ENCODE data around the gene RETSAT. TPM values are rescaled to one million over a fixed set of nuclear protein-coding genes. Genes with fewer than 3 reads are reported as not detected.

RETSAT gene
- total RNA-seq (2021) (52.1 and 57.8 TPM in 2 replicates), Bru-seq, nascent RNA (percentile 70 among the genes with signal in this experiment), BruChase-seq, experiment 1, labeled RNA remaining after a 2-hour chase (percentile 75 among the genes with signal in this experiment), BruChase-seq, experiment 2, labeled RNA remaining after a 6-hour chase (percentile 83 among the genes with signal in this experiment)
- long read RNA-seq, partial matches to known transcripts, result 4 of 15 reads
- long read RNA-seq, other reads (novel, unspliced or antisense), result 8 of 15 reads

DNA sequence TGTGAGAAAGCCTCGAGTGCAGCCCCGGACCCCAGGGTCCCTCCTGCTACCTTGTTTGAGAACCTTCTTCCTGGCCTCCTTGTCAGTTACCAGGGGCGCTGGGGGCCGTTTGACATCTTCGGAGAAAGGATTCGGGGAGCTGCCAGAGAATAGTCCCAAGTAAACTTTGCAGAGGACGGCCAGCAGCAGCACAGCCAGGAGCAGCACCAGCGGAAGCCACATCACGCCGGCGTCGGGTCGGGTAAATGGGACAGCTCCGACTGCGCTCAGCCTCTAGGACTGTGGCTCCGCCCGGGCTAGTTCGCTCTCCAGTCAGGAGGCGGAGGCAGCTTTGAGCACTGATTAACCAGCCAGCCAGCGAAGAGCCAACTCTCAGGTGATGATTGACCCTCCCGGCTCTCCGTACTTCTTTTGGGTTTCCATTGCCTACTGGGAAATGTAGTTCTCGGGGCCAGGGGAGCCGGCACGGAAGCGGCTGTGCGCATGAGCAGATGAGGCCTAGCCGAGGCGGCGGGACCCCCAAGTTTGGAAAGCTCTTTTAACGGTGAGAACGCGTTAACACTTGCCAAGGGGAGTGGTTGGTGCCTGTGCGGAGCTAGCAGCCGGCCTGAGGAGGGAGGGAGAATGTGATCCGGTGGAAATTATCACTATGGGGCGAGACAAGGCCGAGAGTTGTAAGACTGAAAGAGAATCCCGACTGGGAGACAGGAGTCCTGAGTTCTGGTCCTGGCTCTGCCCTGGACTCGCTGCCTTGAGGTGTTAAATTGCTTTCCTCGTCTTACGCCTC, at the start of gene RETSAT, which contains the start of gene ELMOD3:
Gene RETSAT (minus strand): TSS at position 243 of the 787 bp plus-strand sequence. CDS start 21 bp downstream, at position 222.
Gene ELMOD3 (plus strand): TSS at position 484 of the 787 bp plus-strand sequence. CDS start 2,430 bp downstream, outside the sequence.
- no peaks in the 10 kb centered on the region for H3K27me3 ChIP-seq (ENCODE audit: insufficient read depth, low read depth)
- H3F3A ChIP-seq (ENCODE audit: insufficient read depth, low read depth), result no peaks in the 10 kb centered on the region
- TF ChIP-seq CTCF (conservative IDR thresholded peaks at IDR 0.05) (no peak), EZH2 (IDR thresholded peaks at IDR 0.05; ENCODE audit: low read depth) (no peak)
- peak within 1 kb of the TSS; percentile 93 for H3K4me2 ChIP-seq
- ChIA-PET CTCF (interaction anchor here (0.6 to 1.2 kb wide), 4 partner anchors 26 to 197 kb away, joined by 3 to 6 read pairs (median 3); partner anchors contain the start of gene TGOLN2), POLR2A (ENCODE audit: unreplicated experiment) (interaction anchor here (0.5 to 1.0 kb wide), 8 partner anchors 8 to 452 kb away, joined by 3 to 21 read pairs (median 3); partner anchors contain the start of gene C2orf68)
- H3K4me3 ChIP-seq, result peak within 1 kb of the TSS; percentile 87
- H3K9me2 ChIP-seq (ENCODE audit: insufficient read depth), result no peaks in the 10 kb centered on the region
- H2AFZ ChIP-seq, result peak within 1 kb of the TSS; percentile 90
- intact Hi-C loops (cut with micrococcal nuclease; ENCODE audit: unreplicated experiment), result loop anchor here (2.0 to 5.0 kb wide), 3 partner anchors 26 to 447 kb away; partner anchors contain the start of genes CAPG and TMSB10
- DNase-seq, result peak; percentile 96
- H3K79me2 ChIP-seq (ENCODE audit: low read depth), result peaks cover 44% of the 10 kb centered on the region
- peaks cover 16% of the 10 kb centered on the region for H3K4me1 ChIP-seq (replicated peaks; ENCODE audit: insufficient read depth)
- 0 out of 2 replicates have a peak, but pooled peaks cover 6% of the 10 kb centered on the region for H4K20me1 ChIP-seq (ENCODE audit: insufficient read depth)
- H3K27ac ChIP-seq, result peak within 1 kb of the TSS; percentile 62
- no peaks in the 10 kb centered on the region; the same call in 1 of the 2 replicates for H3K9me3 ChIP-seq (ENCODE audit: insufficient read depth, low read depth)
- no TSS peak for BruUV-seq (replicated peaks)
- H3K36me3 ChIP-seq (ENCODE audit: low read depth), result peaks cover 8% of the 10 kb centered on the region; the same call in 1 of the 2 replicates

GRCh38 chr2:85401844-85402243, 47.5 kb upstream of the RETSAT start:
- H3K9me2 ChIP-seq (ENCODE audit: insufficient read depth), result no peaks in the 10 kb centered on the region
- peaks cover under 1% of the 10 kb centered on the region; the same call in 1 of the 2 replicates for H4K20me1 ChIP-seq (ENCODE audit: insufficient read depth)
- no peaks in the 10 kb centered on the region for H3K36me3 ChIP-seq (ENCODE audit: low read depth)
- H3K4me2 ChIP-seq, result no peak overlapping the region
- POLR2A ChIA-PET (ENCODE audit: unreplicated experiment), result no interaction called here
- BruUV-seq (replicated peaks), result no TSS peak
- H3F3A ChIP-seq (ENCODE audit: insufficient read depth, low read depth), result peaks cover 14% of the 10 kb centered on the region
- no peaks in the 10 kb centered on the region for H3K27me3 ChIP-seq (ENCODE audit: insufficient read depth, low read depth)
- H3K27ac ChIP-seq, result no peak overlapping the region
- no peak overlapping the region for H2AFZ ChIP-seq
- DNase-seq, result no peak
- no peak overlapping the region for H3K4me3 ChIP-seq
- peaks cover 17% of the 10 kb centered on the region for H3K79me2 ChIP-seq (ENCODE audit: low read depth)
- H3K4me1 ChIP-seq (replicated peaks; ENCODE audit: insufficient read depth), result peaks cover 15% of the 10 kb centered on the region
- CTCF ChIA-PET, result no interaction called here
- TF ChIP-seq CTCF (conservative IDR thresholded peaks at IDR 0.05) (no peak), EZH2 (IDR thresholded peaks at IDR 0.05; ENCODE audit: low read depth) (no peak)
- intact Hi-C loops (cut with micrococcal nuclease; ENCODE audit: unreplicated experiment), result no loop called here
- no peaks in the 10 kb centered on the region; the same call in 1 of the 2 replicates for H3K9me3 ChIP-seq (ENCODE audit: insufficient read depth, low read depth)

DNA sequence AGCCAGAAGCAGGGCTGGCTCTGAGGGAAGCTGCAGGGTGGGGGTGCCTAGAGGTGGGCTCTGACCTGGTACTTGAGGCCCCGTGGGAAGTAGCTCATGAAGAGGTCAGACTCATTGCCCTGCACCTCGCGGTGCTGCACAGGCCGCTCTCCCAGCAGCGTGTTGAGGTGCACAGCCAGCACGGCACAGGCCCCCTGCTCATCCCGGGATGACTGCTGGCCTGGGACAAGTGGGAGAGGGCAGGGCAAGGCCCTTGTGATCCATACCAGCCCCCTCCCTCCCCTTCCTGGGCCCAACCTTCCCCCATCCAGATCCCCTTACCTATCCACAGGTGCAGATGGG, 47.1 kb upstream of the RETSAT start:
- BruUV-seq (replicated peaks), result no TSS peak
- TF ChIP-seq CTCF (conservative IDR thresholded peaks at IDR 0.05) (no peak), EZH2 (IDR thresholded peaks at IDR 0.05; ENCODE audit: low read depth) (no peak)
- Histone ChIP-seq H3K27ac (no peak overlapping the region), H3K79me2 (ENCODE audit: low read depth) (peaks cover 17% of the 10 kb centered on the region), H3K9me3 (ENCODE audit: insufficient read depth, low read depth) (no peaks in the 10 kb centered on the region; the same call in 1 of the 2 replicates), H3K4me1 (replicated peaks; ENCODE audit: insufficient read depth) (peaks cover 19% of the 10 kb centered on the region), H3K4me2 (no peak overlapping the region), H3K36me3 (ENCODE audit: low read depth) (no peaks in the 10 kb centered on the region), H2AFZ (no peak overlapping the region), H3K27me3 (ENCODE audit: insufficient read depth, low read depth) (no peaks in the 10 kb centered on the region), H4K20me1 (ENCODE audit: insufficient read depth) (no peaks in the 10 kb centered on the region), H3K9me2 (ENCODE audit: insufficient read depth) (no peaks in the 10 kb centered on the region), H3K4me3 (no peak overlapping the region), H3F3A (ENCODE audit: insufficient read depth, low read depth) (peaks cover 19% of the 10 kb centered on the region)
- intact Hi-C loops (cut with micrococcal nuclease; ENCODE audit: unreplicated experiment), result no loop called here
- CTCF ChIA-PET, result no interaction called here
- POLR2A ChIA-PET (ENCODE audit: unreplicated experiment), result no interaction called here
- DNase-seq, result no peak
